ENCODE data around the gene GNPDA2. TPM values are rescaled to one million over a fixed set of nuclear protein-coding genes. Genes with fewer than 3 reads are reported as not detected.

The GNPDA2 gene
- total RNA-seq, 1 donor from 2014 or later = 10.1 TPM

GRCh38 chr4:44684648-44685047, 41.7 kb downstream of the GNPDA2 start:
- no peak overlapping the region for H3K4me3 Mint-ChIP-seq
- DNase-seq (ENCODE audit: extremely low spot score, unreplicated experiment) = no peak
- H3K9me3 Mint-ChIP-seq = no peaks in the 10 kb centered on the region
- H3K27ac Mint-ChIP-seq = no peak overlapping the region
- H3K27me3 Mint-ChIP-seq = no peaks in the 10 kb centered on the region
- H3K36me3 Mint-ChIP-seq = peaks cover 12% of the 10 kb centered on the region
- H3K4me1 Mint-ChIP-seq (ENCODE audit: unreplicated experiment) = peaks cover 6% of the 10 kb centered on the region
- no peak for TF ChIP-seq CTCF (conservative IDR thresholded peaks at IDR 0.05)

- Mint-ChIP-seq H3K4me1 (ENCODE audit: unreplicated experiment) (peaks cover 21% of the 10 kb centered on the region), H3K9me3 (no peaks in the 10 kb centered on the region), H3K36me3 (peaks cover 2% of the 10 kb centered on the region), H3K27ac (peak overlapping the region; percentile 98), H3K4me3 (peak overlapping the region; percentile 99), H3K27me3 (peaks cover 2% of the 10 kb centered on the region)
- TF ChIP-seq CTCF (conservative IDR thresholded peaks at IDR 0.05) = no peak
- no peak for DNase-seq (ENCODE audit: extremely low spot score, unreplicated experiment)
Measured at GRCh38 chr4:44679060-44679459, 47.3 kb downstream of the GNPDA2 start.

GRCh38 chr4:44678094-44679041, 48.0 kb downstream of the GNPDA2 start, which contains the start of gene GUF1:
GUF1 (plus strand) TSS chr4:44678420; CDS start chr4:44678623, 203 bp downstream.
- DNase-seq (ENCODE audit: extremely low spot score, unreplicated experiment) = peak; percentile 89
- TF ChIP-seq CTCF (conservative IDR thresholded peaks at IDR 0.05) = no peak
- peaks cover 21% of the 10 kb centered on the region for H3K4me1 Mint-ChIP-seq (ENCODE audit: unreplicated experiment)
- peaks cover 3% of the 10 kb centered on the region for H3K27me3 Mint-ChIP-seq
- H3K27ac Mint-ChIP-seq = peak within 1 kb of the TSS; percentile 98
- H3K4me3 Mint-ChIP-seq = peak within 1 kb of the TSS; percentile 99
- H3K9me3 Mint-ChIP-seq = no peaks in the 10 kb centered on the region
- H3K36me3 Mint-ChIP-seq = no peaks in the 10 kb centered on the region

- TF ChIP-seq CTCF (conservative IDR thresholded peaks at IDR 0.05) = no peak
- DNase-seq (ENCODE audit: extremely low spot score, unreplicated experiment) = no peak
- Mint-ChIP-seq H3K4me3 (no peak overlapping the region), H3K4me1 (ENCODE audit: unreplicated experiment) (peaks cover 15% of the 10 kb centered on the region), H3K9me3 (no peaks in the 10 kb centered on the region), H3K27ac (no peak overlapping the region), H3K27me3 (peaks cover 12% of the 10 kb centered on the region), H3K36me3 (no peaks in the 10 kb centered on the region)
Measured at GRCh38 chr4:44675366-44675765, 51.0 kb downstream of the GNPDA2 start.

GRCh38 chr4:44674471-44674870, 51.9 kb downstream of the GNPDA2 start:
- no peak for DNase-seq (ENCODE audit: extremely low spot score, unreplicated experiment)
- Mint-ChIP-seq H3K4me1 (ENCODE audit: unreplicated experiment) (peaks cover 13% of the 10 kb centered on the region), H3K27me3 (peaks cover 12% of the 10 kb centered on the region), H3K9me3 (no peaks in the 10 kb centered on the region), H3K4me3 (no peak overlapping the region), H3K27ac (no peak overlapping the region), H3K36me3 (no peaks in the 10 kb centered on the region)
- no peak for TF ChIP-seq CTCF (conservative IDR thresholded peaks at IDR 0.05)
